Testis (tissue), 2 donors: ENCODE data around the gene TSEN54.

Source experiments
- CTCF ChIP-seq, 3 experiments: fragments of 450-650 bp in 2 of 3; fragments of 200-600 bp in 1 of 3; sonication (generic) in 1 of 3; IDR thresholded peaks; one replicate each; pipeline ENCODE4 v1.5.1; 2016 to 2019; ENCODE audit warnings: antibody characterized with exemption in 3 of 3, mild to moderate bottlenecking in 2 of 3, moderate library complexity in 1 of 3
- POLR2A ChIP-seq: fragments of 450-650 bp; IDR thresholded peaks from one replicate; pipeline ENCODE4 v1.6.1; 2017; ENCODE audit warnings: antibody characterized with exemption, mild to moderate bottlenecking, moderate library complexity

DNA sequence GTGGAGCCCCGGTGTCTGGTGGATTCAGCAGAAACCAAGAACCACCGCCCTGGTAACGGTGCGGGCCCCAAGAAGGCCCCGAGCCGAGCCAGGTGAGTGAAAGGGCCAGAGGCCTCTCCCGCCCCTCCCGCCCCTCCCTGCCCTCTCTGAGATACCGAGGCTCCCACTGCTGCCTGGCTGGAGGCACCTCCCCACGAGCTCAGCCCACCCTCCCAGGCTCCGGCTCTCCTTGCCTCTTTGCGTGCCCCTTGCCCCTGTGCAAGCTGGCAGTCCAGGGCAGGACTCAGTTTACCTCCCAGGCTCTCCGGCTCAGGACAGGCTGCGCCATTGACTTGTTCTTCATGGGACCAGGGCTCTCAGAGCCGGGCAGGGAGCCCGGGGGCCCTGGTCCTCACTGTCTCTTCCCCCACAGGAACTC lies 57.2 kb downstream of the TSEN54 start:
- TF ChIP-seq CTCF (IDR thresholded peaks at IDR 0.05) (no peak), POLR2A (no peak)
